GM13976 (cell line): ENCODE measurements around the gene RUNX1.

Source experiments
- DNase-seq: peaks from one replicate; pipeline ENCODE4 v3.0.0; 2012; ENCODE audit warnings: low spot score
- in situ Hi-C: fragments of 300-500 bp; cut with MboI; formaldehyde crosslinking; loops from one replicate; pipeline ENCODE4 v1.12.0; 2022; ENCODE audit warnings: low sequenced_read_pairs, mixed read lengths, inconsistent platforms; ENCODE audit not compliant: unreplicated experiment
- TF ChIP-seq, protein P1 (sequence below): IDR thresholded peaks from 2 replicates; pipeline ENCODE4 v1.5.1; 2012; ENCODE audit warnings: borderline replicate concordance, mild to moderate bottlenecking; ENCODE audit not compliant: insufficient read depth; ENCODE audit errors: extremely low read depth, missing control alignments, control extremely low read depth

RUNX1 gene

GRCh38 chr21:34887725-34888568 is 161.2 kb downstream of the RUNX1 start:
- TF ChIP-seq, protein P1, sequence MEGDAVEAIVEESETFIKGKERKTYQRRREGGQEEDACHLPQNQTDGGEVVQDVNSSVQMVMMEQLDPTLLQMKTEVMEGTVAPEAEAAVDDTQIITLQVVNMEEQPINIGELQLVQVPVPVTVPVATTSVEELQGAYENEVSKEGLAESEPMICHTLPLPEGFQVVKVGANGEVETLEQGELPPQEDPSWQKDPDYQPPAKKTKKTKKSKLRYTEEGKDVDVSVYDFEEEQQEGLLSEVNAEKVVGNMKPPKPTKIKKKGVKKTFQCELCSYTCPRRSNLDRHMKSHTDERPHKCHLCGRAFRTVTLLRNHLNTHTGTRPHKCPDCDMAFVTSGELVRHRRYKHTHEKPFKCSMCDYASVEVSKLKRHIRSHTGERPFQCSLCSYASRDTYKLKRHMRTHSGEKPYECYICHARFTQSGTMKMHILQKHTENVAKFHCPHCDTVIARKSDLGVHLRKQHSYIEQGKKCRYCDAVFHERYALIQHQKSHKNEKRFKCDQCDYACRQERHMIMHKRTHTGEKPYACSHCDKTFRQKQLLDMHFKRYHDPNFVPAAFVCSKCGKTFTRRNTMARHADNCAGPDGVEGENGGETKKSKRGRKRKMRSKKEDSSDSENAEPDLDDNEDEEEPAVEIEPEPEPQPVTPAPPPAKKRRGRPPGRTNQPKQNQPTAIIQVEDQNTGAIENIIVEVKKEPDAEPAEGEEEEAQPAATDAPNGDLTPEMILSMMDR: no peak
- peak; percentile 84 for DNase-seq
- in situ Hi-C loops: loop anchor here (10.0 kb wide), 2 partner anchors 157 to 517 kb away; partner anchors contain the start of gene RUNX1

DNA sequence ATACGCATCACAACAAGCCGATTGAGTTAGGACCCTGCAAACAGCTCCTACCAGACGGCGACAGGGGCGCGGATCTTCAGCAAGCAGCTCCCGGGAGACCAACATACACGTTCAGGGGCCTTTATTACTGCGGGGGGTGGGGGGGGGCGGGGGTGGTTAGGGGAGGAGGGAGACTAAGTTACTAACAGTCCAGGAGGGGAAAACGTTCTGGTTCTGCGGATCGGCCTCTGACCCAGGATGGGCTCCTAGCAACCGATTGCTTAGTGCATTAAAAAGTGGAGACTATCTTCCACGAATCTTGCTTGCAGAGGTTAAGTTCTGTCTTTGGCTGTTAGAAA is 162.0 kb downstream of the RUNX1 start:
- in situ Hi-C loops: loop anchor here (10.0 kb wide), 2 partner anchors 158 to 518 kb away; partner anchors contain the start of gene RUNX1

GRCh38 chr21:34886240-34887104 is 162.6 kb downstream of the RUNX1 start:
- in situ Hi-C loops: loop anchor here (10.0 kb wide), 2 partner anchors 158 to 518 kb away; partner anchors contain the start of gene RUNX1
- TF ChIP-seq, protein P1: no peak
- peak; percentile 32 for DNase-seq

More for the DNA sequence above, 162.0 kb downstream of the RUNX1 start:
- TF ChIP-seq, protein P1: no peak
- no peak for DNase-seq

- DNase-seq: no peak
- in situ Hi-C loops: loop anchor here (10.0 kb wide), 2 partner anchors 159 to 519 kb away; partner anchors contain the start of gene RUNX1
- TF ChIP-seq, protein P1: no peak
Observed at GRCh38 chr21:34885626-34886239, 163.4 kb downstream of the RUNX1 start.

DNA sequence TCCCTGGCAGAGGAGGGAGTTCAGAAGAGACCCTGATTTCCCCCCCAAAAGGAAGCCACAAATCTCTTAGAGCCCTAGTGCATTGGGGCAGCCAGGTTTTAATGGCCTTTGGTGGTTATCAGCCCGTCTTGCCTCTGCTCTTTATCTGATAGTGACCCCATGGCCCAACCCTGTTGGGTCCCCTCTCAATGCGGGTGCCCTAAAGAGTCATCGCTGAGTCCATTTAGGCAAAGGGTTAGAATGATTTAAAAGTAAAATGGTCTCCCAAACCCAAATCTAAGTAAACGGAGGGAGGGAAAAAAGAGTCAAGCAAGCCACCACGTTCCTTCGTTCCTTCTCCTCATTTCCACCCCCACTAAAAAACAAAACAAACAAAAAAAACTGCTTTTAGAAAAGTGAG is 164.0 kb downstream of the RUNX1 start:
- DNase-seq: no peak
- TF ChIP-seq, protein P1: no peak
- in situ Hi-C loops: loop anchor here (10.0 kb wide), 2 partner anchors 160 to 520 kb away; partner anchors contain the start of gene RUNX1
